Mesendoderm (in vitro differentiated cells): ENCODE data around the gene KLHL29.

Experiments used
- DNase-seq: peaks from one replicate; pipeline ENCODE4 v3.0.0; 2013
- H2AK5ac ChIP-seq: 2 replicates; pipeline ENCODE4 v1.6.1; 2013; ENCODE audit warnings: low read length, inconsistent platforms
- H2BK120ac ChIP-seq: 2 replicates; pipeline ENCODE4 v1.6.1; 2013; ENCODE audit warnings: low read depth, mild to moderate bottlenecking, low read length, moderate library complexity, mixed read lengths
- H2BK15ac ChIP-seq: replicated peaks from 2 replicates; pipeline ENCODE4 v1.6.1; 2013; ENCODE audit warnings: low read depth, mild to moderate bottlenecking, moderate library complexity
- H2BK5ac ChIP-seq: 2 replicates; pipeline ENCODE4 v1.6.1; 2013; ENCODE audit warnings: low read length, inconsistent platforms
- H3K18ac ChIP-seq: 2 replicates; pipeline ENCODE4 v1.6.1; 2013; ENCODE audit warnings: mild to moderate bottlenecking, low read length, mixed read lengths
- H3K23ac ChIP-seq: one replicate; pipeline ENCODE4 v1.6.1; 2013; ENCODE audit warnings: low read length
- H3K27ac ChIP-seq: 2 replicates; pipeline ENCODE4 v1.5.1; 2013; ENCODE audit warnings: low read depth, mild to moderate bottlenecking, inconsistent platforms, low read length, moderate library complexity
- H3K27me3 ChIP-seq: 2 replicates; pipeline ENCODE4 v1.6.1; 2013; ENCODE audit warnings: low read length, control low read depth, mild to moderate bottlenecking, inconsistent platforms; ENCODE audit not compliant: insufficient read depth, poor library complexity
- H3K36me3 ChIP-seq: 2 replicates; pipeline ENCODE4 v1.6.1; 2013; ENCODE audit warnings: low read length, inconsistent platforms; ENCODE audit not compliant: control insufficient read depth, insufficient read depth
- H3K4ac ChIP-seq: one replicate; pipeline ENCODE4 v1.6.1; 2013; ENCODE audit warnings: low read depth, mild to moderate bottlenecking, low read length, moderate library complexity
- H3K4me1 ChIP-seq: 2 replicates; pipeline ENCODE4 v1.6.1; 2013; ENCODE audit warnings: low read depth, low read length, inconsistent platforms; ENCODE audit not compliant: control insufficient read depth
- H3K4me2 ChIP-seq: 2 replicates; pipeline ENCODE4 v1.6.1; 2013; ENCODE audit warnings: low read length
- H3K4me3 ChIP-seq: 2 replicates; pipeline ENCODE4 v1.5.1; 2013; ENCODE audit warnings: mild to moderate bottlenecking, low read length
- H3K56ac ChIP-seq: one replicate; pipeline ENCODE4 v1.6.1; 2013; ENCODE audit warnings: low read length
- H3K79me1 ChIP-seq: 2 replicates; pipeline ENCODE4 v1.6.1; 2013; ENCODE audit warnings: low read length, inconsistent platforms
- H3K79me2 ChIP-seq: 2 replicates; pipeline ENCODE4 v1.6.1; 2013; ENCODE audit warnings: mild to moderate bottlenecking, low read length; ENCODE audit not compliant: control insufficient read depth, insufficient read depth
- H3K9ac ChIP-seq: 2 replicates; pipeline ENCODE4 v1.6.1; 2013; ENCODE audit warnings: low read length, inconsistent platforms
- H4K5ac ChIP-seq: one replicate; pipeline ENCODE4 v1.6.1; 2013; ENCODE audit warnings: low read length
- H4K8ac ChIP-seq: one replicate; pipeline ENCODE4 v1.6.1; 2013; ENCODE audit warnings: low read depth, mild to moderate bottlenecking, control low read depth, low read length, moderate library complexity
- WGBS: extraction: QIAGEN DNeasy Blood & Tissue Kit; methylation state at CpG from one replicate; pipeline ENCODE4 v1.1.7; 2013; ENCODE audit warnings: low lambda C conversion rate, missing lambda C conversion rate; ENCODE audit not compliant: insufficient coverage; ENCODE audit errors: extremely low coverage; 5-methylcytosine and 5-hydroxymethylcytosine counted together

KLHL29 gene

GRCh38 chr2:23611839-23612238, 226.9 kb downstream of the KLHL29 start:
- Histone ChIP-seq H3K27me3 (no peaks in the 10 kb centered on the region), H3K4me1 (no peaks in the 10 kb centered on the region), H2BK5ac (no peak overlapping the region), H4K5ac (no peak overlapping the region), H2AK5ac (no peak overlapping the region), H3K36me3 (no peaks in the 10 kb centered on the region), H4K8ac (no peak overlapping the region), H3K9ac (no peak overlapping the region), H3K27ac (no peak overlapping the region), H3K4ac (no peak overlapping the region), H3K4me2 (no peak overlapping the region), H2BK120ac (no peak overlapping the region), H3K4me3 (no peak overlapping the region), H3K18ac (no peak overlapping the region), H3K79me1 (no peaks in the 10 kb centered on the region), H2BK15ac (no peak overlapping the region), H3K79me2 (no peaks in the 10 kb centered on the region), H3K23ac (no peak overlapping the region), H3K56ac (no peak overlapping the region)
- no peak for DNase-seq
- no CpG with 5 or more reads among the region's 3 CpGs for WGBS

GRCh38 chr2:23614701-23615100, 229.7 kb downstream of the KLHL29 start:
- Histone ChIP-seq H2BK15ac (no peak overlapping the region), H3K79me2 (no peaks in the 10 kb centered on the region), H3K9ac (no peak overlapping the region), H2BK120ac (no peak overlapping the region), H3K79me1 (no peaks in the 10 kb centered on the region), H3K4ac (no peak overlapping the region), H3K4me3 (no peak overlapping the region), H3K23ac (no peak overlapping the region), H4K8ac (no peak overlapping the region), H3K56ac (peak overlapping the region; percentile 15), H3K4me1 (no peaks in the 10 kb centered on the region), H2BK5ac (no peak overlapping the region), H3K4me2 (no peak overlapping the region), H4K5ac (no peak overlapping the region), H2AK5ac (no peak overlapping the region), H3K18ac (no peak overlapping the region), H3K27ac (no peak overlapping the region), H3K27me3 (no peaks in the 10 kb centered on the region), H3K36me3 (no peaks in the 10 kb centered on the region)
- no CpG with 5 or more reads among the region's 12 CpGs for WGBS
- DNase-seq, result no peak

GRCh38 chr2:23615216-23616020, 230.4 kb downstream of the KLHL29 start:
- Histone ChIP-seq H4K5ac (no peak overlapping the region), H3K18ac (no peak overlapping the region), H2AK5ac (no peak overlapping the region), H2BK120ac (no peak overlapping the region), H3K4me2 (no peak overlapping the region), H3K36me3 (no peaks in the 10 kb centered on the region), H2BK5ac (no peak overlapping the region), H3K4me3 (no peak overlapping the region), H3K4ac (no peak overlapping the region), H3K27me3 (no peaks in the 10 kb centered on the region), H3K9ac (no peak overlapping the region), H2BK15ac (no peak overlapping the region), H3K23ac (no peak overlapping the region), H3K79me2 (no peaks in the 10 kb centered on the region), H3K79me1 (no peaks in the 10 kb centered on the region), H3K56ac (no peak overlapping the region), H3K4me1 (no peaks in the 10 kb centered on the region), H4K8ac (no peak overlapping the region), H3K27ac (no peak overlapping the region)
- whole genome bisulfite sequencing, result no CpG with 5 or more reads among the region's 20 CpGs
- DNase-seq, result no peak

- Histone ChIP-seq H3K56ac (no peak overlapping the region), H3K79me1 (no peaks in the 10 kb centered on the region), H4K5ac (no peak overlapping the region), H4K8ac (no peak overlapping the region), H3K4me2 (no peak overlapping the region), H3K9ac (no peak overlapping the region), H3K27me3 (no peaks in the 10 kb centered on the region), H2BK5ac (no peak overlapping the region), H2BK15ac (no peak overlapping the region), H3K4me1 (no peaks in the 10 kb centered on the region), H3K36me3 (no peaks in the 10 kb centered on the region), H3K27ac (no peak overlapping the region), H3K79me2 (no peaks in the 10 kb centered on the region), H2AK5ac (no peak overlapping the region), H3K18ac (no peak overlapping the region), H3K4ac (no peak overlapping the region), H3K4me3 (no peak overlapping the region), H2BK120ac (no peak overlapping the region), H3K23ac (no peak overlapping the region)
- no CpG with 5 or more reads among the region's 15 CpGs for WGBS
- DNase-seq, result no peak
Measured at GRCh38 chr2:23616630-23617029, 231.7 kb downstream of the KLHL29 start.

- no peak overlapping the region for H3K27ac ChIP-seq
- no peaks in the 10 kb centered on the region for H3K27me3 ChIP-seq
- H4K8ac ChIP-seq, result no peak overlapping the region
- no peaks in the 10 kb centered on the region for H3K79me1 ChIP-seq
- H2AK5ac ChIP-seq, result no peak overlapping the region
- no peak overlapping the region for H3K23ac ChIP-seq
- H3K4me3 ChIP-seq, result no peak overlapping the region
- no peak overlapping the region for H2BK5ac ChIP-seq
- no peaks in the 10 kb centered on the region for H3K4me1 ChIP-seq
- WGBS, result no CpG with 5 or more reads among the region's 16 CpGs
- DNase-seq, result no peak
- H2BK15ac ChIP-seq, result no peak overlapping the region
- H3K4ac ChIP-seq, result no peak overlapping the region
- H3K9ac ChIP-seq, result no peak overlapping the region
- no peak overlapping the region for H2BK120ac ChIP-seq
- no peak overlapping the region for H3K4me2 ChIP-seq
- no peaks in the 10 kb centered on the region for H3K79me2 ChIP-seq
- H3K56ac ChIP-seq, result no peak overlapping the region
- H3K36me3 ChIP-seq, result no peaks in the 10 kb centered on the region
- no peak overlapping the region for H4K5ac ChIP-seq
- no peak overlapping the region for H3K18ac ChIP-seq
Measured at GRCh38 chr2:23617167-23617810, 232.3 kb downstream of the KLHL29 start.
